ENCODE measurements around the gene CSMD2.

GRCh38 chr1:34122080-34122932 lies 42.7 kb downstream of the CSMD2 start:
- TF ChIP-seq CTCF (IDR thresholded peaks at IDR 0.05; ENCODE audit: borderline replicate concordance, extremely low read depth, low read length, poor library complexity, severe bottlenecking): no peak
- no peak for TF ChIP-seq EZH2 (IDR thresholded peaks at IDR 0.05; ENCODE audit: borderline replicate concordance, low read depth, low read length, severe bottlenecking)
